ENCODE results near the gene CTIF.

GRCh38 chr18:48517048-48517447, 21.8 kb upstream of the CTIF start:
- TF ChIP-seq POLR2A (IDR thresholded peaks at IDR 0.05) (no peak), CTCF (IDR thresholded peaks at IDR 0.05) (no peak)
